ENCODE measurements around the gene TBC1D3.
"Not testable (repeated sequence)": the region's sequence is repeated elsewhere in the genome, so short reads cannot be mapped to it uniquely, and the experiment has no call there.

The TBC1D3 gene

GRCh38 chr17:38192455-38192854 lies at the start of gene TBC1D3:
Gene TBC1D3 (minus strand): TSS chr17:38192555. CDS start chr17:38191029, 1,526 bp downstream.
- DNase-seq (ENCODE audit: low read depth) = not testable (repeated sequence)

DNA sequence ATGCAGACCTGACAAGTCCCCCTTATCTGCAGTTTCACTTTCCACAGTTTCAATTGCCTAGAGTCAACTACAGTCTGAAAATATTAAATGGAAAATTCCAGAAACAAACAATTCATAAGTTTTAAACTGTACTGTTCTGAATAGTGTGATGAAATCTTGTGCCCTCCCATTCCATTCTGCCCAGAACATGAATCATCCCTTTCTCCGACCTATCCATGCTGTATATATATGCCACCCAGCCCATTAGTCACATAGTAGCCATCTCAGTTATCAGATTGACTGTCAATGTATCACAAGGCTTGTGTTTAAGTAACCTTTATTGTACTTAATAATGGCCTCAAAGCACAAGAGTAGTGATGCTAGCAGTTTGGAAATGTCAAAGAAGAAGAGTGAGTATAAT lies 40.4 kb upstream of the TBC1D3 start:
- not testable (repeated sequence) for DNase-seq (ENCODE audit: low read depth)

DNA sequence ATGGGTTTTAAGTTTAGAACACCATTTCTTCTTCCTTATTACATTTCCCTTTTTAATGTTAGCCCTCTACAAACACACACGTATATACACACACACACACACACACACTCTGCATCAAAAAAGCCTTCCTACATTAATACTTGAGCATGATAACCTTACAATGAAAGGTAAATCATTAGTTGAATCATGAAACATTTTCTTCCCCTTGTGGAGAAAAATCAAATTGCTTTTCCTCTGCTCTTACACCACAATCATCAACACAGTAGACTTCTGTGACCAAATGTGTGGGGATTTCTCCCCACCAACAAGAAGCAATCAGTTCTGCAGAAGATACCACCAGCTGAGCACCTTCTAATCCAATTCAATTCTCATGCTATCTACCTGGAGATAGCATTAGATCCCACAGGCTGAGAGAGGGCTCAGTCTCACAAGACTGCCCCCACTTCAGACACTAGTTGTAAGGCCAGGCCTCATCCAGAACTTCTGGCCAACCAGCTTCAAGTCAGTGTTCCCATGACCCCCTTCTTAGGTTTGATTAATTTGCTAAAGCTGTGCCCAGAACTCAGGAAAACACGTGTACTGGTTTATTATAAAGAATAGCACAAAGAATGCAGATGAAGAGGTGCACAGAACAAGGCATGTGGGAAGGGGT lies 33.6 kb upstream of the TBC1D3 start:
- not testable (repeated sequence) for DNase-seq (ENCODE audit: low read depth)

DNA sequence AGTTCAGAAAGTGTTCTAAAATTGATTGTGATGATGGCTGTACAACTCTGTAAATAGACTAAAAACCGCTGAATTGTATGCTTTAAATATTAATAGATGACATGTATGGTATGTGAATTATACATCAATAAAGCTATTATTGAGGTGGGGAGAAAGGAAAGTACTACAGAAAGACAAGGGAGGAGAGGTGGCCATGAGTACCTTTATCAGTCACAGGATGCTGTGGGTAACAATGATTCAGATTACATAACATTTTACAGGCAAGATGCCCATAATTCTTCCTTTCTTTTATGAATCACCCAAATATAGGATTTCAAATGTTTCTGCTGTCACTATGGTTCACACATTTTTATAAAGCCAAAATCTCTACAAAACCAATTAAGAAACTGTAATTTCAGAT lies 28.5 kb upstream of the TBC1D3 start:
- DNase-seq (ENCODE audit: low read depth) = not testable (repeated sequence)

DNA sequence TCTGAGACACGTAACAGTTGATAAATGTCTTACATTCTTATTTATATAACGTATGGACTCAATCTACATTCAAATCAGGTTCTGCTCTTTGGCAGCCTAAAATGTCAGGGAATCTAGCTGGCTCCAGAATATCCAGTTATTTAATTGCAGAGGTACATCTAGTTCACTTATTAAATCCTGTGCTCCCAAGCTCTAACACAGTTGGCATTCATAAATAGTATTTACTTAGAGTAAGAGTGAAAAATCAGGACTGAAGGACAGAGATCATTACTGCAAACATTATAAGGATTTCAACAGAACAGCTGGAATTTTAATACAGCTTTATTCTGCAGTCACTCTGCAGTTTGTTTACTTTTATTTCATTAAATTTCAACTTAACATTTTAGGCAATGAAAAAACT lies 7.9 kb upstream of the TBC1D3 start:
- not testable (repeated sequence) for DNase-seq (ENCODE audit: low read depth)

DNA sequence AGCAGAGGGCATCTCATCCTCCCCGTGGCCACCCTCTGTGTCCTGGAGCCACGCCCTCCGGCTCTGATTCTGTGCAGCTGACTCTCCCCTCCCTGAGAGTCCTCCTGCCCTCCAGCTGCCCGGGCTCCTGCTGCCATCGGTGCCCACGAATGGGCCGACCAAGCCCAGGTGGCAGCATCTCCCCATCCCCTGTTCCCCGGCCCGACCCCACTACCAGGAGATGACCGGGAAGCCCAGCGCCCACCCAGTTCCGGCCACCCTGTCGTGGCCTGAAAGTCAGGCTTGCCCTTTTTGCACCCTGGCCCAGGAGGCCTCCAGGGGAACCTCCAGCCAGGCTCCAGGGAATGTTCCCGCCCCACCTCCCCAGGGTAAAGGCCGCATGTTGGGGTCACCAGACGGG lies 57.5 kb downstream of the TBC1D3 start:
- DNase-seq (ENCODE audit: low read depth) = not testable (repeated sequence)
